22Rv1 (cell line): Measurements from ENCODE around the gene ABHD14A.

Experiments used
- CTCF ChIP-seq: fragments of 450-650 bp; IDR thresholded peaks from 2 replicates; pipeline ENCODE4 v1.5.1; 2017; ENCODE audit warnings: mild to moderate bottlenecking
- ZFX ChIP-seq: fragments of 450-650 bp; IDR thresholded peaks from 2 replicates; pipeline ENCODE4 v1.6.1; 2017; ENCODE audit warnings: antibody characterized with exemption, borderline replicate concordance

GRCh38 chr3:51953445-51953844 lies 21.4 kb upstream of the ABHD14A start:
- no peak for TF ChIP-seq CTCF
- no peak for TF ChIP-seq ZFX
